Measurements from ENCODE around the gene LYSET. TPM values are rescaled to one million over a fixed set of nuclear protein-coding genes. Genes with fewer than 3 reads are reported as not detected.

LYSET gene
- total and polyA plus RNA-seq, 10 of the 15 experiments (the other 5 are each of a cell fraction or from before 2014, with no cell fraction given): 11.9 to 34.5 (median 21.2) TPM

DNA sequence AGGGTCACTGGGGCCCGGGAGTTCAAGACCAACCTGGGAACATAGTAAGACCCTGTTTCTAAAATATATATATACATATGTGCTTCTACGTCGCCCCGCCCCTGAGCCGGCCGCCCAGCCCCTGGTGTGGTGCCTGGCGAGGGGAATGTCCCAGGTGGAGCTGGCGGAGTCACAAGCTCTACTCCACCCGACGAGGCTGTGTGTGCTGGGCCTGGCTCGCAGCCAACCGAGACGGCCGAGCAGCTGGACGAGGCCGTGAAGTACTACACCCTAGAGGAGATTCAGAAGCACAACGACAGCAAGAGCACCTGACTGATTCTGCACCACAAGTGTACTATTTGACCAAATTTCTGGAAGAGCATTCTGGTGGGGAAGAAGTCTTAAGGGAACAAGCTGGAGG is 47.3 kb upstream of the LYSET start:
- no peak overlapping the region for H3K4me2 ChIP-seq (ENCODE audit: control insufficient read depth, insufficient read depth)
- FAIRE-seq (no peak), ATAC-seq (no peak), DNase-seq (ENCODE audit: low read depth, low spot score) (no peak)
- TF ChIP-seq KDM1A (IDR thresholded peaks at IDR 0.05; ENCODE audit: borderline replicate concordance) (no peak), SIN3A (IDR thresholded peaks at IDR 0.05; ENCODE audit: low read depth, low read length) (no peak), RBBP5 (conservative IDR thresholded peaks at IDR 0.05) (no peak), BHLHE40 (IDR thresholded peaks at IDR 0.05; ENCODE audit: borderline replicate concordance in 1 of 2, low read depth in 2 of 2, low read length in 1 of 2) (no peak), SMAD1 (IDR thresholded peaks at IDR 0.05; ENCODE audit: low read depth, partially characterized antibody) (no peak), NFYB (IDR thresholded peaks at IDR 0.05; ENCODE audit: insufficient read depth, low read depth, low read length) (no peak), RFX5 (IDR thresholded peaks at IDR 0.05; ENCODE audit: low read depth, low read length) (no peak)
- TF ChIP-seq, protein P1, sequence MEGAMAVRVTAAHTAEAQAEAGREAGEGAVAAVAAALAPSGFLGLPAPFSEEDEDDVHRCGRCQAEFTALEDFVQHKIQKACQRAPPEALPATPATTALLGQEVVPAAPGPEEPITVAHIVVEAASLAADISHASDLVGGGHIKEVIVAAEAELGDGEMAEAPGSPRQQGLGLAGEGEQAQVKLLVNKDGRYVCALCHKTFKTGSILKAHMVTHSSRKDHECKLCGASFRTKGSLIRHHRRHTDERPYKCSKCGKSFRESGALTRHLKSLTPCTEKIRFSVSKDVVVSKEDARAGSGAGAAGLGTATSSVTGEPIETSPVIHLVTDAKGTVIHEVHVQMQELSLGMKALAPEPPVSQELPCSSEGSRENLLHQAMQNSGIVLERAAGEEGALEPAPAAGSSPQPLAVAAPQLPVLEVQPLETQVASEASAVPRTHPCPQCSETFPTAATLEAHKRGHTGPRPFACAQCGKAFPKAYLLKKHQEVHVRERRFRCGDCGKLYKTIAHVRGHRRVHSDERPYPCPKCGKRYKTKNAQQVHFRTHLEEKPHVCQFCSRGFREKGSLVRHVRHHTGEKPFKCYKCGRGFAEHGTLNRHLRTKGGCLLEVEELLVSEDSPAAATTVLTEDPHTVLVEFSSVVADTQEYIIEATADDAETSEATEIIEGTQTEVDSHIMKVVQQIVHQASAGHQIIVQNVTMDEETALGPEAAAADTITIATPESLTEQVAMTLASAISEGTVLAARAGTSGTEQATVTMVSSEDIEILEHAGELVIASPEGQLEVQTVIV (IDR thresholded peaks at IDR 0.05; ENCODE audit: borderline replicate concordance, partially characterized antibody): no peak
- TF ChIP-seq, protein P2, sequence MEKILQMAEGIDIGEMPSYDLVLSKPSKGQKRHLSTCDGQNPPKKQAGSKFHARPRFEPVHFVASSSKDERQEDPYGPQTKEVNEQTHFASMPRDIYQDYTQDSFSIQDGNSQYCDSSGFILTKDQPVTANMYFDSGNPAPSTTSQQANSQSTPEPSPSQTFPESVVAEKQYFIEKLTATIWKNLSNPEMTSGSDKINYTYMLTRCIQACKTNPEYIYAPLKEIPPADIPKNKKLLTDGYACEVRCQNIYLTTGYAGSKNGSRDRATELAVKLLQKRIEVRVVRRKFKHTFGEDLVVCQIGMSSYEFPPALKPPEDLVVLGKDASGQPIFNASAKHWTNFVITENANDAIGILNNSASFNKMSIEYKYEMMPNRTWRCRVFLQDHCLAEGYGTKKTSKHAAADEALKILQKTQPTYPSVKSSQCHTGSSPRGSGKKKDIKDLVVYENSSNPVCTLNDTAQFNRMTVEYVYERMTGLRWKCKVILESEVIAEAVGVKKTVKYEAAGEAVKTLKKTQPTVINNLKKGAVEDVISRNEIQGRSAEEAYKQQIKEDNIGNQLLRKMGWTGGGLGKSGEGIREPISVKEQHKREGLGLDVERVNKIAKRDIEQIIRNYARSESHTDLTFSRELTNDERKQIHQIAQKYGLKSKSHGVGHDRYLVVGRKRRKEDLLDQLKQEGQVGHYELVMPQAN (conservative IDR thresholded peaks at IDR 0.05): no peak
- TF ChIP-seq, protein P3, sequence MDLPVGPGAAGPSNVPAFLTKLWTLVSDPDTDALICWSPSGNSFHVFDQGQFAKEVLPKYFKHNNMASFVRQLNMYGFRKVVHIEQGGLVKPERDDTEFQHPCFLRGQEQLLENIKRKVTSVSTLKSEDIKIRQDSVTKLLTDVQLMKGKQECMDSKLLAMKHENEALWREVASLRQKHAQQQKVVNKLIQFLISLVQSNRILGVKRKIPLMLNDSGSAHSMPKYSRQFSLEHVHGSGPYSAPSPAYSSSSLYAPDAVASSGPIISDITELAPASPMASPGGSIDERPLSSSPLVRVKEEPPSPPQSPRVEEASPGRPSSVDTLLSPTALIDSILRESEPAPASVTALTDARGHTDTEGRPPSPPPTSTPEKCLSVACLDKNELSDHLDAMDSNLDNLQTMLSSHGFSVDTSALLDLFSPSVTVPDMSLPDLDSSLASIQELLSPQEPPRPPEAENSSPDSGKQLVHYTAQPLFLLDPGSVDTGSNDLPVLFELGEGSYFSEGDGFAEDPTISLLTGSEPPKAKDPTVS (IDR thresholded peaks at IDR 0.05; ENCODE audit: low read depth, low read length): no peak
- H3K9me3 ChIP-seq (replicated peaks; ENCODE audit: control insufficient read depth, insufficient read depth, low read length): no peaks in the 10 kb centered on the region
- POLR2A ChIA-PET: interaction anchor here (0.5 to 1.9 kb wide), 3 partner anchors 11 to 25 kb away, joined by 3 to 8 read pairs (median 6); no protein-coding TSS in a partner anchor
- H3K27ac ChIP-seq (ENCODE audit: control insufficient read depth, insufficient read depth): no peak overlapping the region
- BruUV-seq (replicated peaks): no TSS peak
- H2AFZ ChIP-seq (ENCODE audit: control insufficient read depth, low read depth, low read length): no peak overlapping the region
- H3K36me3 ChIP-seq (ENCODE audit: control insufficient read depth in 2 of 2, insufficient read depth in 2 of 2, low read length in 1 of 2): no peaks in the 10 kb centered on the region
- SMC1A ChIA-PET (ENCODE audit: uncharacterized antibody, unreplicated experiment): interaction anchor here (0.6 to 2.4 kb wide), 11 partner anchors 8 to 208 kb away, joined by 3 to 27 read pairs (median 4); no protein-coding TSS in a partner anchor
- RAD21 ChIA-PET (ENCODE audit: unreplicated experiment): interaction anchor here (1.2 to 12.3 kb wide), 4 partner anchors 19 to 103 kb away, joined by 3 to 163 read pairs (median 8); partner anchors contain the start of gene ITPK1
- H4K20me1 ChIP-seq (ENCODE audit: control insufficient read depth, insufficient read depth): no peaks in the 10 kb centered on the region
- in situ Hi-C loops (cut with MboI): loop anchor here (5.0 kb wide), 1 partner anchor 186 kb away; no protein-coding TSS in a partner anchor
- no peaks in the 10 kb centered on the region for H3K79me2 ChIP-seq (ENCODE audit: control insufficient read depth, insufficient read depth, low read length)
- CTCF ChIA-PET: interaction anchor here (0.9 to 6.4 kb wide), 3 partner anchors 10 to 186 kb away, joined by 5 to 91 read pairs (median 20); no protein-coding TSS in a partner anchor
- intact Hi-C loops (cut with micrococcal nuclease; ENCODE audit: unreplicated experiment): no loop called here
- WGBS (ENCODE audit: insufficient coverage, insufficient replicate concordance, low lambda C conversion rate, missing lambda C conversion rate): 46% methylated on average over 12 of the region's 17 CpGs
- no peaks in the 10 kb centered on the region for H3K27me3 ChIP-seq (replicated peaks in 1 of 2; ENCODE audit: control insufficient read depth in 2 of 2, insufficient read depth in 2 of 2, low read length in 1 of 2)
- H3K4me1 ChIP-seq (ENCODE audit: control insufficient read depth, insufficient read depth, low read length): no peaks in the 10 kb centered on the region
- no peak overlapping the region for H3K9ac ChIP-seq (ENCODE audit: control insufficient read depth, insufficient read depth, low read length)
- H3K4me3 ChIP-seq: no peak overlapping the region
